ENCODE measurements around the gene ZNF821. TPM values are rescaled to one million over a fixed set of nuclear protein-coding genes. Genes with fewer than 3 reads are reported as not detected.

The ZNF821 gene
- total and polyA plus RNA-seq, 2 of the 8 experiments (the other 6 are each of a cell fraction or from before 2014, with no cell fraction given), result 9.5 to 14.1 TPM

DNA sequence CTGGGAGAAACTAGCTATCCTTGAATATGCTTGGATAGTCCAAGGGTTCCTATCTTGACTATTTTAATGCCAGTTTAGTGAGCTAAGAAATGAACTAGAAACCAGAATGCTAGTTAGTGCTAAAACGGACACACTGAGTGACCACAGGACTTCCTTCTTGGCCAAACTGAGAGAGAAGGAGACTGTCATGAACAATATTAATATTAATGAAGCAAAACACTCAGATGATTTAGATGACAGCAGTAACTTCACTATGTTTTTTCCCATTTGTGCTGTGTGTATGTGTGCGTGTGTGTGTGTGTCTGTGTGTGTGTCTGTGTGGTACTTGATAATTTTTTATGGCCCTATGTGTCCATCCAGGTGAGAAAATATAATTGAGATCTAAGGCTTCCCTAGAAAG lies 40.4 kb downstream of the ZNF821 start (continued):
- TF ChIP-seq RNF2 (IDR thresholded peaks at IDR 0.05; ENCODE audit: borderline replicate concordance, low read depth, low read length, missing control alignments, poor library complexity, severe bottlenecking), result no peak
- TF ChIP-seq SUZ12 (IDR thresholded peaks at IDR 0.05; ENCODE audit: low read length), result no peak
